Cardiac muscle cell (in vitro differentiated cells and primary cell): ENCODE data around the gene CASP7. TPM values are rescaled to one million over a fixed set of nuclear protein-coding genes. Genes with fewer than 3 reads are reported as not detected.

Experiments used
- DNase-seq, 2 donors: peaks; one replicate each; pipeline versions ENCODE4 v3.0.0 to v3.0.0-alpha.2; 2010 to 2017; ENCODE audit warnings: low read depth in 1 of 2, low spot score in 1 of 2
- H3K27ac ChIP-seq: fragments of 200-600 bp; sonication (generic); 2 replicates; pipeline ENCODE4 v1.5.1; 2016
- H3K27me3 ChIP-seq: fragments of 200-600 bp; sonication (generic); 2 replicates; pipeline ENCODE4 v1.6.0; 2016; ENCODE audit warnings: control low read depth
- H3K36me3 ChIP-seq: fragments of 200-600 bp; sonication (generic); 2 replicates; pipeline ENCODE4 v1.5.1; 2016; ENCODE audit warnings: control low read depth
- H3K4me1 ChIP-seq: fragments of 200-600 bp; sonication (generic); 2 replicates; pipeline ENCODE4 v1.8.1; 2017; ENCODE audit warnings: low read depth, mild to moderate bottlenecking, mixed run types
- H3K4me3 ChIP-seq: fragments of 200-600 bp; sonication (generic); 2 replicates; pipeline ENCODE4 v1.5.1; 2016; ENCODE audit warnings: mild to moderate bottlenecking
- H3K9me3 ChIP-seq: fragments of 200-600 bp; sonication (generic); 2 replicates; pipeline ENCODE4 v1.5.1; 2017; ENCODE audit warnings: low read depth, mild to moderate bottlenecking, control low read depth
- polyA plus RNA-seq: library from polyadenylated mRNA; unstranded; fragments of >200 nt; fragmentation: Nextera tagmentation; extraction: Ambion mirVana; gene quantifications from 2 replicates; pipeline ENCODE4 v1.2.1, GENCODE V29; 2016
- total RNA-seq: library from RNA; depleted of rRNA; stranded (reverse); fragments of >200 nt; gene quantifications from 2 replicates; pipeline ENCODE4 v1.2.3, GENCODE V29; 2016
- TF ChIP-seq, protein P1 (sequence below): IDR thresholded peaks from 2 replicates; pipeline ENCODE4 v1.5.1; 2012; ENCODE audit warnings: low read depth, mild to moderate bottlenecking, low read length

CASP7 gene
- total and polyA plus RNA-seq, 2 experiments from 2014 or later: 3.3 to 7.8 TPM

DNA sequence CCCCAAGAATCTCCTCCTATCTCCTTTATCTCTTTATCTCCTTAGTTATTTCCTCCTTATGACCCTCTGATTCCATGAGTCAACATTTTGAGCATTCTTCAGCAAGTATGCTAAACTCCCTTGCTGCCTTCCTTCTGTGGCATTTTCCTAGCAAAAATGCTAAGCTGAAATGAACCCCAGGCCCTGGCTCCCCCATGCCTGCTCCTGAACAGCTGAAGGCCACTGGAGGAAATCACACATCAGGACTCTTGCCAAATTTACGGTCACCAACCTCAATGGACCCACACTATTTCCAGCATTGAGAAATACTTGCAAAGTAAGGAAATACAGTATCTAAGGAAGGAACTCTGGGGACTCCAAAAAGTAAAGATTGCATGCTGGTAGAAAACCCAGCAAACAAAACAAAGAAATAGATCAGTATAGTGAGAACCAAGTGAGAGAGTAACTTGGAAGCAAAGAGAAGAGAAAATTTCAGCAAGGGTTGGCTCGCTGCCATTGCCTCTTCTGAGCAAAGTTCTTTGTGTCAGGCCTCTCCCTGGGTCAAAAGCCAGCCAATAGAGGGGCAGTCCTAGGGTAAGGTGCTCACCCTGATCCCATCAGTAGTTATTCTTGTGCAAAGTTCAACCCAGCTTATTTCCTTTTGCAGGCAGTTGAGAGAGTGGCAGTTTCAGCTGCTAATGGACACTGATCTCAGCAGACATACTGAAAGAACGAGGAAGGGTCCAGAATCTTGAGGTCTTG, 66.7 kb downstream of the CASP7 start:
- peak in 1 of 2 donors; percentile 49 for DNase-seq
- no peaks in the 10 kb centered on the region for H3K9me3 ChIP-seq
- peaks cover 12% of the 10 kb centered on the region for H3K27me3 ChIP-seq
- no peak overlapping the region for H3K27ac ChIP-seq
- H3K36me3 ChIP-seq: no peaks in the 10 kb centered on the region
- TF ChIP-seq, protein P1, sequence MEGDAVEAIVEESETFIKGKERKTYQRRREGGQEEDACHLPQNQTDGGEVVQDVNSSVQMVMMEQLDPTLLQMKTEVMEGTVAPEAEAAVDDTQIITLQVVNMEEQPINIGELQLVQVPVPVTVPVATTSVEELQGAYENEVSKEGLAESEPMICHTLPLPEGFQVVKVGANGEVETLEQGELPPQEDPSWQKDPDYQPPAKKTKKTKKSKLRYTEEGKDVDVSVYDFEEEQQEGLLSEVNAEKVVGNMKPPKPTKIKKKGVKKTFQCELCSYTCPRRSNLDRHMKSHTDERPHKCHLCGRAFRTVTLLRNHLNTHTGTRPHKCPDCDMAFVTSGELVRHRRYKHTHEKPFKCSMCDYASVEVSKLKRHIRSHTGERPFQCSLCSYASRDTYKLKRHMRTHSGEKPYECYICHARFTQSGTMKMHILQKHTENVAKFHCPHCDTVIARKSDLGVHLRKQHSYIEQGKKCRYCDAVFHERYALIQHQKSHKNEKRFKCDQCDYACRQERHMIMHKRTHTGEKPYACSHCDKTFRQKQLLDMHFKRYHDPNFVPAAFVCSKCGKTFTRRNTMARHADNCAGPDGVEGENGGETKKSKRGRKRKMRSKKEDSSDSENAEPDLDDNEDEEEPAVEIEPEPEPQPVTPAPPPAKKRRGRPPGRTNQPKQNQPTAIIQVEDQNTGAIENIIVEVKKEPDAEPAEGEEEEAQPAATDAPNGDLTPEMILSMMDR: no peak
- H3K4me3 ChIP-seq: no peak overlapping the region
- no peaks in the 10 kb centered on the region for H3K4me1 ChIP-seq

DNA sequence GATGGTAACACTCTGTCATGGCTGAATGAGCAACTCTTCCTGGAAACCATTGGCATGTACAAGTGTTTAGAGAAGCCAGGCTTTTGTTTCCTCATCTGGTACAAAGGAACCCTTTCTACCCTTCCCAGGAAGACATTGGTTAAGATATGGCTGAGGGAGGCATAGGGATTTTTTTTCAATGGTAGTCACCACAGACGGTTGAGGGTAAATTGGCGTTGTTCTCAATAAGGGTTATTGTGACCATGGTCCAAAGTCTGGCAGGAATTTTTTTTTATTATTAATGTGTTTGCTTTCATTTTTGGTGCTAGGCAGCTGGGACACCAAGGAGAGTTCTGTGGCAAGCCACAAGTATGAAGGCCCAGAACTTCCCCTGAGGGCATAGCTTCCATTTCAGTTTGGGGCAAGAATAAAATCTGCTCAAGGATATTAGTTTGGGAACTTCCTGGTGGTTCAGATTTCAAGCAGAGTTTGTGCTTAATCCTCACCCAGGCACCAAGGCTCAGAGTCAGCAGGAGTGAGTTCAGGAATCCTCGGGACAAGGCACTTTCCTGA, 71.5 kb downstream of the CASP7 start, which contains the start of gene PLEKHS1:
Gene PLEKHS1 (plus strand): TSS at position 502 of the 552 bp plus-strand sequence. CDS start 3,596 bp downstream, outside the sequence.
- peaks cover 12% of the 10 kb centered on the region for H3K27me3 ChIP-seq
- H3K36me3 ChIP-seq: no peaks in the 10 kb centered on the region
- H3K27ac ChIP-seq: no peak within 1 kb of the TSS
- no peak within 1 kb of the TSS for H3K4me3 ChIP-seq
- H3K4me1 ChIP-seq: no peaks in the 10 kb centered on the region
- DNase-seq: no peak
- no peaks in the 10 kb centered on the region for H3K9me3 ChIP-seq
- TF ChIP-seq, protein P1: no peak

DNA sequence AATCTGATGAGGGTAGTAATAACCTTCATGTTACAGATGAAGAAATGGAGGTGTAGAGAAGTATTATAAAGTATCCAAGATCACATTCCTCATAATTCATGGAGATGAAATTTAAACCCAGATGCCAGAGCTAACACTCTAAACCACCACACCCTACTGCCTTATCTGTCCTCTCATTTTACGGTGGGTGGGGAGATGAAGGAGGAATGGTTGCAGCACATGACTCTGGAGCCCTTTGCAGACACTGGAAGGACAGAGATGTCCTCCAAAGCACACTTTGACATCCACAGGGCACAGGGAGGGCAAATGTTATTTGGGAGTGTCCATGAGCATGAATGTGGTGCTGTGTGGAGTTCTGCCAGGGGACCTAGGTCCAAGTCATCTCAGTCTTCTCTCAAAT, 72.8 kb downstream of the CASP7 start:
- Histone ChIP-seq H3K27me3 (peaks cover 23% of the 10 kb centered on the region), H3K36me3 (no peaks in the 10 kb centered on the region), H3K4me3 (no peak overlapping the region), H3K9me3 (no peaks in the 10 kb centered on the region), H3K27ac (no peak overlapping the region), H3K4me1 (no peaks in the 10 kb centered on the region)
- DNase-seq: no peak
- TF ChIP-seq, protein P1: no peak

DNA sequence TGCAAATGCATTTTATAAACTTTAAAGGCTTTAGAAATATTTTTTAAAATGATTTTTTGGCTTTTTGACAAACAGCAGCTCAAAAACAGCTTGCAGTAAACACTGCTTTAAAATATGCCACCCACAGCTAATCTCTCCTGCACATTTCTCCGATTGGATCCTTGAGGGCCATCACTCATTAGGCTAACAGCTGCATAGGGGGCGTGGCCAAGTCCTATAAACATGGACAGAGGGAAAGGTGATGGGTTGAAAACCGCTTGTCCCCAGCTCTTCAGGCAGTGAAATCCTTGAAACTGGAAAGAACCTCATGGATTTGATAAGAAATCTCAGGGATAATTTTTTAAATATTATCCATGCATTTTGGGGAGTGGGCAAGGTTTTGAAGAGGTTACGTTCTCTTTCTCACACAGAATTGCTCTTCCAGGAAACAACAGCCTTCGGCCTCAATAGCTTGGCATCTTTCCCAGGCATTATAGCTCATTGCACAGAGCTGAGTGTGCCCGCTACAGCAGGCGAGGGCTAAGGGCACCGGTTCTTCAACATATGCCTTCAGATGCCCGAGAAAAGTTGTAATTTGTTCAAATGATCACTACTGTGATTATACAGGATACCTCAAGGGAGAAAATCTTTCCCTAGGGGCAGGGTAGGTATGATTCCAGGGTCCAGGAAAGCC, 73.4 kb downstream of the CASP7 start:
- DNase-seq: no peak
- no peaks in the 10 kb centered on the region for H3K36me3 ChIP-seq
- no peak overlapping the region for H3K27ac ChIP-seq
- H3K4me1 ChIP-seq: no peaks in the 10 kb centered on the region
- TF ChIP-seq, protein P1: no peak
- H3K4me3 ChIP-seq: no peak overlapping the region
- no peaks in the 10 kb centered on the region for H3K9me3 ChIP-seq
- peaks cover 29% of the 10 kb centered on the region for H3K27me3 ChIP-seq

DNA sequence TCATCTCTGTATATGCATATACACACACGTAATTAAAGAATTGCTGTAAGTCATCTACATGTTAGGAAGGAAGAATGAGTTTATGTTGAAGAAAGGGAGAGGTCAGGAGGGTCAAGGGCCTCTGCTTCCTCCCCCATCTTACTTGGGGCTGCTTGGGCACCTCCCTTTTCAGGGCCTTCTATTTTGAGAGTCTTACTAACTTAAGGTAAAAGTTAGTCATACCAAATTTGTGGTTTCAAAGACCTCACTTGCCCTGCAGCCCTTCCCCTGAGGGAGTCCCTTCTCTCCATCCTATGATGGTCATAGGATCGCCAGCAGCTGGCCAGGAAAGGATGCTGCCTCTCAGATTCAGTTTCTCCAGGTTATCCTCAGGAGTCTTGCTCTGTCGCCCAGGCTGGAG, 74.4 kb downstream of the CASP7 start:
- Histone ChIP-seq H3K27me3 (peaks cover 36% of the 10 kb centered on the region), H3K4me1 (no peaks in the 10 kb centered on the region), H3K27ac (no peak overlapping the region), H3K36me3 (no peaks in the 10 kb centered on the region), H3K4me3 (no peak overlapping the region), H3K9me3 (no peaks in the 10 kb centered on the region)
- no peak for DNase-seq
- TF ChIP-seq, protein P1: no peak
